GM12874 (cell line): ENCODE measurements around the gene DLEC1.

Experiments
- CTCF ChIP-seq: IDR thresholded peaks from 2 replicates; pipeline ENCODE4 v1.5.1; 2011; ENCODE audit warnings: low read depth, mild to moderate bottlenecking, control low read depth, low read length, moderate library complexity; ENCODE audit not compliant: insufficient read depth

Gene DLEC1

GRCh38 chr3:38155825-38156224 is 116.8 kb downstream of the DLEC1 start:
- TF ChIP-seq CTCF = no peak

GRCh38 chr3:38157117-38157516 is 118.1 kb downstream of the DLEC1 start:
- TF ChIP-seq CTCF = no peak

- TF ChIP-seq CTCF = no peak
Observed at GRCh38 chr3:38157595-38157994, 118.6 kb downstream of the DLEC1 start.

GRCh38 chr3:38158472-38158871 is 119.5 kb downstream of the DLEC1 start:
- TF ChIP-seq CTCF = no peak

- no peak; the same call in 1 of the 2 replicates for TF ChIP-seq CTCF
Observed at GRCh38 chr3:38163117-38163840, 124.3 kb downstream of the DLEC1 start.

- no peak for TF ChIP-seq CTCF
Observed at GRCh38 chr3:38163841-38164642, 125.0 kb downstream of the DLEC1 start.

GRCh38 chr3:38164643-38164951 is 125.6 kb downstream of the DLEC1 start:
- TF ChIP-seq CTCF = no peak
